NB4 (cell line): ENCODE results near the gene CXCL3.

Experiments
- POLR2A ChIP-seq: IDR thresholded peaks from 2 replicates; pipeline ENCODE4 v1.6.1; 2011; ENCODE audit warnings: mild to moderate bottlenecking; ENCODE audit not compliant: insufficient read length; ENCODE audit errors: extremely low read depth
- TF ChIP-seq, protein P1 (sequence below): IDR thresholded peaks from one replicate; pipeline ENCODE4 v1.5.1; 2012; ENCODE audit warnings: low read depth, low read length

DNA sequence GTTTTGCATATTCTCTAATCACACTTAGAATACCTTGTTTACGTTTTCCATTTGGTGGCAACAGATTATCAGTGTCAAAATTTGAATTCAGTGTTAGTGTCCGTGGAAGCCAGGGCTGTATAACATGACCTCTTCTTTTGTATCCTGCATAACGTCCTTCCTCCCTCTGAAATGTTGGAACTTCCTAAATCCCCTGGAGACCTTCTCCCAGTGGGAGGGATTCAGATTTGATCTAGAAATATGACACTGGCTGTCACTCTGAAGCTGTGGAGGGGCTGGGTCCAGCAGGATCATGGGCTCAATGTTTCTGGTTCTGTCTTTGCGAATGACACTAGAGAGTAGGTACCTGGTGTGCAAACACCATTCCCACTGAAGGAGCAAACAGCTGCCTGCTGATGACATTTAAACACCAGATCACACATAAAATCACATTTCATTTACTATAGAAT, 850 bp upstream of the CXCL3 start:
- TF ChIP-seq, protein P1, sequence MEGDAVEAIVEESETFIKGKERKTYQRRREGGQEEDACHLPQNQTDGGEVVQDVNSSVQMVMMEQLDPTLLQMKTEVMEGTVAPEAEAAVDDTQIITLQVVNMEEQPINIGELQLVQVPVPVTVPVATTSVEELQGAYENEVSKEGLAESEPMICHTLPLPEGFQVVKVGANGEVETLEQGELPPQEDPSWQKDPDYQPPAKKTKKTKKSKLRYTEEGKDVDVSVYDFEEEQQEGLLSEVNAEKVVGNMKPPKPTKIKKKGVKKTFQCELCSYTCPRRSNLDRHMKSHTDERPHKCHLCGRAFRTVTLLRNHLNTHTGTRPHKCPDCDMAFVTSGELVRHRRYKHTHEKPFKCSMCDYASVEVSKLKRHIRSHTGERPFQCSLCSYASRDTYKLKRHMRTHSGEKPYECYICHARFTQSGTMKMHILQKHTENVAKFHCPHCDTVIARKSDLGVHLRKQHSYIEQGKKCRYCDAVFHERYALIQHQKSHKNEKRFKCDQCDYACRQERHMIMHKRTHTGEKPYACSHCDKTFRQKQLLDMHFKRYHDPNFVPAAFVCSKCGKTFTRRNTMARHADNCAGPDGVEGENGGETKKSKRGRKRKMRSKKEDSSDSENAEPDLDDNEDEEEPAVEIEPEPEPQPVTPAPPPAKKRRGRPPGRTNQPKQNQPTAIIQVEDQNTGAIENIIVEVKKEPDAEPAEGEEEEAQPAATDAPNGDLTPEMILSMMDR: no peak
- TF ChIP-seq POLR2A: no peak
